ENCODE data around the gene YWHAQ.

GRCh38 chr2:9617749-9618148 lies 13.0 kb downstream of the YWHAQ start:
- TF ChIP-seq CTCF (IDR thresholded peaks at IDR 0.05) (no peak), EZH2 (IDR thresholded peaks at IDR 0.05) (no peak)

Data from neural progenitor cell (in vitro differentiated cells).